NCI-H526 (cell line): Measurements from ENCODE around the gene ZGPAT.

ENCODE experiments used
- DNase-seq, 2 experiments: peaks; one replicate each; lab custom pipeline; 2025; lab: John Stamatoyannopoulos, UW

ZGPAT gene

GRCh38 chr20:63678667-63679465 lies 29.0 kb upstream of the ZGPAT start:
- DNase-seq = no peak

- no peak for DNase-seq
Measured at GRCh38 chr20:63679799-63680305, 28.0 kb upstream of the ZGPAT start.

DNA sequence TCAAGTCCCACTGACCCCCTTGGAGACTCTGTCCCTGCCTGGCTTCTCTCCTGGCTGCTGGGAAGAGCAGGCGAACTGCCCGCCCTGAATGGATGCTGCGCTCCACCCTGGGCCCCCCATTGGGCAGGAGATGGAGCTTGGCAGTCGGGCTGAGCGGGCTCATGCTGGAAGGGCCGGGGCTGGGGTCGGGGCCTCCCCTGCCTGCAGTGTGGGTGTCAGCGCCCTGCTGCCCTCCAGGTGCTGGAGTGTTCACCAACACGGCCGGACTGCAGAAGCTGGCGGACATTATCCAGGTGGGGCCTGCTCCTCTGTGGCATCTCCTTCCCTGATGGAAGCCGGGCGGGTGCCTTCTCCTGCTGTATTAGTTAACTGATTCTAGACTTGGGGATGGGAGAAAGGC lies 27.4 kb upstream of the ZGPAT start:
- DNase-seq = no peak

GRCh38 chr20:63680857-63681608 lies 26.8 kb upstream of the ZGPAT start:
- no peak for DNase-seq

- DNase-seq = no peak
Measured at GRCh38 chr20:63681609-63682142, 26.2 kb upstream of the ZGPAT start.

- DNase-seq = no peak
Measured at GRCh38 chr20:63682384-63683139, 25.3 kb upstream of the ZGPAT start.

- DNase-seq = no peak
Measured at GRCh38 chr20:63685269-63686026, 22.4 kb upstream of the ZGPAT start.

DNA sequence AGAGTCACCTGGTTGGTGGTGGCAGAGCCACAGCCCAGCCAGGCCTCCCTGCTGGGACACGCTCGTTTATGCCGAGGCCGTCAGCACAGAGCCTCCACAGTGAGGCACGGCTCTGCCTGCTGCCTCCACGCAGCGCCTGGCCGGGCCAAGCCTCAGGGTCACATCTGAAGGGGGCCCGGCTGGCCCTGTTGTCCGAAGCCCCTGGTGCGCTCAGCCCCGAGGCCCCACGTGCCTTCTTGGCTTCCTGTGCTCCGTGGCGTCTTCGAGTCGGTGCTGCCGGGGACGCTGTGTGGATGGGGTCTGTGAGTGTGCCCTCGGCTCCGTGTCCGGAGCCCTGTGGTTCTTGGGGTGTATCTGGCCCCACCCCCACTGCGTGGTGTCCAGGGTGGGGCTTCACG lies 21.7 kb upstream of the ZGPAT start:
- no peak for DNase-seq

DNA sequence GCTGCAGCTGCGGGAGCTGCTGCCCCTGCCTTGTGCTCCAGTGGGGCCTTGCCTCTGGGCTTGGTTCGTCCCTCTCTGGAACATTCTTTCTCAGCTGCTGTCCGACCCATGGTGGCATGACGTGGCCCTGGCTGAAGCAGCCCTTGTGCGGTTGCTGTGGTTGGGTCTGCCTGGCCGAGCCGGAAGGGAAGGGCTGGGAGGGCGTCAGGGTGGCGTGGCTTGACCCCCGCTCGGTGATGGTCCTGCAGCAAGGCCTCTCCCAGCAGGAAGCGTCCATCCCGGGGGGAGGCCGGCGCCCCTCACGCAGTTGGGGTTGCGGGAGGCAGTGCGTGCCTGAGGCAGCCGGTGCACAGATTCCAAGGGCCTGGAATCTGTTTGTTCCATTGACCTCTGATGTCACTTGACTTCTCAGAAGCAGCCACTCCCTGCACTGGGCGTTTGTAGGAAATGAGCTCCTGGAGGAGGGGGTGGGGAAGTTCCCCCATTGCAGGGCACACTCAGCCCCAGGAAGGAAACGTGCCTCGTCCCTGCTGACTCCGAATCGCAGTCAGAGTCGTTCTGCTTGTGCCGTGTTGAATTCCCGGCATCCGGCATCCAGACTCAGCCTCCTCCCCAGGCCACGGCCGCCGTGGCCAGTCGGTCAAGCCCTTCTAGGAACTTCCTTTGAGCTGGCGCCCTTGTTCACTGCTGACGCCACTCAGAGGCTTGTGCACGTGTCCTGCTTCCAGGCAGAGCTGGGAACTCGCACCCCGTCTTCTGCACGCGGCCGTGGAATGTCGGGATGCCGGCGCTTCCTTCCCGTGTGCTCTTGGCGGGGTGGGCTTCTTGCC lies 21.1 kb upstream of the ZGPAT start:
- DNase-seq = no peak

- DNase-seq = no peak
Measured at GRCh38 chr20:63687419-63688178, 20.2 kb upstream of the ZGPAT start.

DNA sequence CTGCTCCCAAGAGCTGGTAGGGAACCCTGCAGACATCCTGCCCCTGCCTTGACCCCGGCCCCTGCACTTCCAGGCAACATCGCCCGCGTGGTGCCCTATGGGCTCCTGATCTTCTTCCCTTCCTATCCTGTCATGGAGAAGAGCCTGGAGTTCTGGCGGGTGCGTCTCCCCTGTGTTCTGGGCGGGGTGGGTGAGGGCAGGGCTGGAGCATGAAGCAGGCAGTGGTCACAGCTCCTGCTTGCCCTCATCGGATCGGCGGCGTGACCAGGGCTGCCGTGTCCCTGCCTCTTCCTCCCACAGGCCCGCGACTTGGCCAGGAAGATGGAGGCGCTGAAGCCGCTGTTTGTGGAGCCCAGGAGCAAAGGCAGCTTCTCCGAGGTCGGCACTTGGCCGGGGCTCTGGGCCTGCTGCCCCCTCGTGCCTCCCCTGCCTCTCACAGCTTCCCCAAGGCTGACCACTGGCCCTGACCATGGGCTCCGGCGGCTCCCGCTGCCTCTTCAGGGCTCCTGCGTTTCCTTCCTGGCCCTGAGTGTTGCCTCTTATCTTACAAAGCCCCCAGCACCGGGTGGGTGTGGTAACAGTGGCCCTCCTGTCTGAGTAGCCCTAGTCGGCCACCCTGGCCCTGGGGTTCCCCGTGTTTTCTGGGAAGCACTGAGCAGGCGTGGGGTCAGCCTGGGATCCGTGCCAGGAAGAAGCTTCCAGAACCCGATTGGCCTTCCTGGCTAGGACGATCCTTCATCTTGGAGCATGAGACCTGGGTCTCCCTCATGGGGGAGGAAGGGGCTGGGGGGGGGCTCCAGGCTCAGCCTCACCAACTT lies 19.4 kb upstream of the ZGPAT start:
- DNase-seq = no peak

DNA sequence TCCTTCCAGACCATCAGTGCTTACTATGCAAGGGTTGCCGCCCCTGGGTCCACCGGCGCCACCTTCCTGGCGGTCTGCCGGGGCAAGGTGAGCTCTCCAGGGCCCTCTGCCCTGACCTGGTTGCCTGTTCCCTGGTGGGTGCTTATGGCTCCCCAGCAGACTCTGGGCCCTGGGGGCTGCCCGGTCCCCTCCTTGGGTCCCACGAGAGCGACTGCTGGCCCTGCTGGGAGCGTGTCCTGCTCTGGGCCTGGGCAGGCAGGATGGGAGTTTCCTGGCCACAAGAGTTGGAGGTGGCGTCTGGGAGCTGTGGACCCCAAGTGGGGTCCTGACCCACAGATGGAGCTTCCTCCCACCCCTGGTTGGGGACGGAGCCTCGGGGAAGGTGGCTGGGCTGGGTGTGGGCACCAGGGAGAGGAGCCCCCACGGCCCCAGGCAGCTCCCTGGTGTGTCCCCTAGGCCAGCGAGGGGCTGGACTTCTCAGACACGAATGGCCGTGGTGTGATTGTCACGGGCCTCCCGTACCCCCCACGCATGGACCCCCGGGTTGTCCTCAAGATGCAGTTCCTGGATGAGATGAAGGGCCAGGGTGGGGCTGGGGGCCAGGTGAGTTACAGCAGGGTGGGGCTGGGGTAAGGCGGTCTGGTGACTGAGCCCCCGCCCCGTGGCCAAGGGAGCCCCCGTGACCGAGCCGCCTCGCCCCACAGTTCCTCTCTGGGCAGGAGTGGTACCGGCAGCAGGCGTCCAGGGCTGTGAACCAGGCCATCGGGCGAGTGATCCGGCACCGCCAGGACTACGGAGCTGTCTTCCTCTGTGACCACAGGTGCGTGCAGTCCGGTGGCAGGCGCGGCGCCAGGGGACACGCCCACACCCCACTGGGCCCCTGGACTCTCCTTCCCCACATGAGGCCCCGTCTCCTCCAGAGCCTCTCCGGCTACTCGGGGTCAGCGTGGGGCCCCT lies 18.5 kb upstream of the ZGPAT start:
- DNase-seq = no peak

DNA sequence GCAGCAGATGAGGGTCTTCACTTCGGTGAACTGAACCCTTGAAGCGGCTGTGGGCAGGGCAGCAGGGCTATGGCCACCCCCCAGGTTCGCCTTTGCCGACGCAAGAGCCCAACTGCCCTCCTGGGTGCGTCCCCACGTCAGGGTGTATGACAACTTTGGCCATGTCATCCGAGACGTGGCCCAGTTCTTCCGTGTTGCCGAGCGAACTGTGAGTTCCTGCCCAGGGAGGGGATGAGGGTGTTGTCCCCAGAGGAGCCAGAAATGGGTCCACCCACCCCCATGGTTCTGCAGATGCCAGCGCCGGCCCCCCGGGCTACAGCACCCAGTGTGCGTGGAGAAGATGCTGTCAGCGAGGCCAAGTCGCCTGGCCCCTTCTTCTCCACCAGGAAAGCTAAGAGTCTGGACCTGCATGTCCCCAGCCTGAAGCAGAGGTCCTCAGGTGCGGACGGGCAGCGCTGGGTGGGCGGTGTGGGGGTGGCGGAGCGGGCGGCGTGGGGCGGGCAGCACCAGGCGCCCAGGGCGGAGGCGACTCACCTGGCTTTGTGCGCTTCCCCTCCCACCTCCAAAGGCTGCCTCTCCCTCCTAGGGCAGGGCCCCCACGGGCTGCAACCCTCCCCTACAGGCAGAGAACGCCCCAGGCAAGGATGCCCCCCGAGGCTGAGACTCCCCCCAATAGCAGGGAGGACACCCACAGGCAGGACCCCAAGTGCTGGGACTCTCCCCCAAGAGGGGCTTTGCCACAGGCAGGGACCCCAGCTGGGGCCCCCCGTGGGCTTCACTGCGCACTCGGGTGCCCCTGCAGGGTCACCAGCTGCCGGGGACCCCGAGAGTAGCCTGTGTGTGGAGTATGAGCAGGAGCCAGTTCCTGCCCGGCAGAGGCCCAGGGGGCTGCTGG lies 17.6 kb upstream of the ZGPAT start:
- DNase-seq = no peak

DNA sequence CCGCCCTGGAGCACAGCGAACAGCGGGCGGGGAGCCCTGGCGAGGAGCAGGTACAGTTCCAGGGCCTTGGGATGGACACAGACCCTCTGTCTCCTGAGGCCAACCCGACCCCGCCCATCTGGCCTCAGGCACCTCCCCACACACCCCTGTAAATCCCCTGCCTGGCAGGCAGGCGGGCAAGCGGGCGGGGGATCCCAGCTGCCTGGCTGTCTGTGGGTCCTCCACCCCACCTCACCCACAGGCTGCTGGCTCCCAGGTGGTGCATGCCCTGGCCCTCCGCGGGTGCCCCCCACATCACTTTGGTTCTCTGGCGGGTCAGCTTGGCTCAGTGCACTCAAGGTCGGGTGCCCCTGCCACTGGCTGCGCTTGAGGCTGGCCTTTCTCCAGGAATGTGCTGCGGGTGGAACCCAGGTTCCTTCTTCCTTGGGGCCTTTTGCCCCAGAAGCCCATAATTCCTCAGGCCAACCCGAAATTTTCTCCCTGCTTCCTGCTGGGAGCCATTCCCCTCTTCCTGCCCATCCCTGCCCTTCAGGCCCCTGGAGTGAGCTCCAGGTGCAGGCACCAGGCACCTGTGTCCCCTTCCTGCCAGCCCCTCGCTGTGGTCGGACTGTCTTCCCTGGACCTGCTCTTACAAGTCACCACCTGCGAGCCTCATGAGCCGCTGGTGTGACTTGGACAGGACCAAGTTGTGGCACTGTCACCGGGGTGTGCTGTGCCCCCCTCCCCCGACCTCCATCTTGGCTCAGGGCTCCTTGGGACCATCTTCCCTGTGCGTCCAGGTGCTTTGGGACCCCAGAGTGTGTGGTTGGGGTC lies 16.7 kb upstream of the ZGPAT start:
- peak in 1 of 2 experiments; percentile 49 for DNase-seq

GRCh38 chr20:63691711-63692435 lies 16.0 kb upstream of the ZGPAT start:
- no peak for DNase-seq
